Measurements from ENCODE around the gene UROC1.

The UROC1 gene

DNA sequence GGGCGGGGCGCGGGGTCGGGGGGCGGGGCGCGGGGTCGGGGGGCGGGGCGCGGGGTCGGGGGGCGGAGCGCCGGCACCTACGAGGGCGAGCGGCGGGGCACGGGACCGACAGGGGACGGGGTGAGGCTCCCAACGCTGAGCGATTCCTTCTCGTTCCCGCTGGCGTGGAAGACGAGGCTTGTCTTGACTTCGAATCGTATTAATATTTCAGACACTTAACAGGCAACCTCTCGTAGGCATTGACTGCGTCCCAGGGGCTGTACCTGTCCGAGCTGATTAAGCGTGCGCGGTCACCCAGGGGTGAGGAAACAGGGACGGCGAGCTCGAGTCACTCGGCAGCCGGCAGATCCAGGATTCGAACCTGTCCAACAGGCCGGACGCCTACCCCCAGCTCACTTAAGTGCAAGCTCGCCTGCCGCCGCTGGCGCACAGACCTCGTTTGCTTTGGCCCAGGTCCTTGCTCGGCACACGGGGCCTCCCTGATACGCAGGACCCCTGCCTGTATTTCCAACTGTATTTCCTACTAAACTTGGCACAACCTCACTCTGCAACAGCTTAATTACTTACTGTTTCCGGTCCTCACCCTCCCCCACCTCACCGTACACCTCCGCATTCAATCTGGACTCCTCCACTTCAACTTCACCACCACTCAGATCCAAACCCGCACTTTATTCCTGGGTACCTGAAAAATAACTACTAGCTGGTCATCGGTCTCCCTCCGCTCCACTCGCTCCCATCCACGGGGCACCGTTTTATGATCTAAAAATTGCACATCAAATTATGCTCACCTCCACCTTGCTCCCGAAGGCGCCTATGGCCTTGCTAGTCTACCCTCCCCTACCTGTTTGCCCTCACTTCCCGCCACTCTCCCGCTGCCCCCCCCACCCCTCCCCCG, 41.2 kb downstream of the UROC1 start:
- no peak for DNase-seq

- peak; percentile 95 for DNase-seq
Measured at GRCh38 chr3:126475413-126476114, 42.0 kb downstream of the UROC1 start, which contains the start of gene ZXDC. ZXDC (minus strand) TSS chr3:126475891; CDS start chr3:126475865, 26 bp downstream.

- DNase-seq: peak; percentile 28
Measured at GRCh38 chr3:126474498-126475412, 42.8 kb downstream of the UROC1 start.

GRCh38 chr3:126473292-126474168, 44.0 kb downstream of the UROC1 start:
- no peak for DNase-seq

- peak; percentile 75 for DNase-seq
Measured at GRCh38 chr3:126472277-126473006, 45.1 kb downstream of the UROC1 start.

GRCh38 chr3:126469479-126469878, 48.1 kb downstream of the UROC1 start:
- no peak for DNase-seq

GRCh38 chr3:126468028-126468891, 49.3 kb downstream of the UROC1 start:
- no peak for DNase-seq

DNA sequence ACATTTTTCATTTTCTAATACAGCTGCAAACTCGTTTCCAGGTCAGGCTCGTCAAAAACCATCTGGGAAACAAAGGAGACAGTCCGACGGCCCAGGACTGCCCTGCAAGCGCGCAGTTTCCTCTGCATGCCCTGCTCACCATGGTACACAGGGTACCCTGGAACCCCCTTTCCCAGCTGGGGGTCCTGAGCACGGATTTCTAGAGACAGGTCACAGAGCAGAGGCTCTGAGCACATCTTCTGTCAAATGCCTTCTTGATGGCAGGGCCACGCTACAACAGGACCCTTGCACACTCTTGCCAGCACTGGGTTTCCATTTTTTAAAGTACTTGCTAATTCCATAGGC, 50.0 kb downstream of the UROC1 start:
- no peak for DNase-seq

DNA sequence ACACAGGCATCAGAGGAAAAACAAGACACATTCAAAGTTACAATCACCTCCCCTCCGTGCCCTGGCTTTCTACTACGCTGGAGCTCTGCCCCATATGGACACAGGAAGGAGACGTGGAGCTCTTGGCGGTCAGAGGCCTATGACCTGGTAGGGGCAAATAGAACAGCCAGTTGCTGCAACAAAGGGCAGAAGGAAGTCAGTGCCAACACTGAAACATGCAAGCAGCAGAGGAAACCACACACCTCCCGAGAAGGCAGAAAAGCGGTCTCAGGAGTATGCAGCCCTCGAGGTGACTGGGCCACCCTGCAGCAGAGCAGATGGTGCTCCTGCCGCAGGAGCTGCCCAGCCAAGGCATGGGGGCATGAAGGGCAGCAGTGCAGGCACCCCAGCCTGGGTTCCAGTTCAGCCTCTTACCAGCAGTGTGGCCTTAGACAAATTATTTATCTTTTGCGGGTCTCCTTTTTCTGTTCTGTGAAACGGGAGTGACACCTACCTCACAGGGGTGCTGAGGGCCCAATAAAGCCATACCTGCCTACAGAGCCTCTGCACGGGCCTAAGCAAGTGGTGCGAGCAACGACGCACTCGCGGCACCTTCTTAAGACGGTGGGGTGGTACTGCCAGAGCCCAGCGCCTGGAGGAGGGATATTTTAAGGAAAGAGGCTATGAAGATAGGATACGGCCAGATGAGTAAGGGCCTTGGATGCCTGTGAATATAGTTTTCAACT, 50.5 kb downstream of the UROC1 start:
- no peak for DNase-seq

- DNase-seq: no peak
Measured at GRCh38 chr3:126465928-126466544, 51.5 kb downstream of the UROC1 start.

GRCh38 chr3:126464997-126465396, 52.6 kb downstream of the UROC1 start:
- DNase-seq: no peak

- DNase-seq: no peak
Measured at GRCh38 chr3:126464494-126464893, 53.1 kb downstream of the UROC1 start.

GRCh38 chr3:126464093-126464492, 53.5 kb downstream of the UROC1 start:
- no peak for DNase-seq

GRCh38 chr3:126463521-126463920, 54.1 kb downstream of the UROC1 start:
- DNase-seq: no peak

DNA sequence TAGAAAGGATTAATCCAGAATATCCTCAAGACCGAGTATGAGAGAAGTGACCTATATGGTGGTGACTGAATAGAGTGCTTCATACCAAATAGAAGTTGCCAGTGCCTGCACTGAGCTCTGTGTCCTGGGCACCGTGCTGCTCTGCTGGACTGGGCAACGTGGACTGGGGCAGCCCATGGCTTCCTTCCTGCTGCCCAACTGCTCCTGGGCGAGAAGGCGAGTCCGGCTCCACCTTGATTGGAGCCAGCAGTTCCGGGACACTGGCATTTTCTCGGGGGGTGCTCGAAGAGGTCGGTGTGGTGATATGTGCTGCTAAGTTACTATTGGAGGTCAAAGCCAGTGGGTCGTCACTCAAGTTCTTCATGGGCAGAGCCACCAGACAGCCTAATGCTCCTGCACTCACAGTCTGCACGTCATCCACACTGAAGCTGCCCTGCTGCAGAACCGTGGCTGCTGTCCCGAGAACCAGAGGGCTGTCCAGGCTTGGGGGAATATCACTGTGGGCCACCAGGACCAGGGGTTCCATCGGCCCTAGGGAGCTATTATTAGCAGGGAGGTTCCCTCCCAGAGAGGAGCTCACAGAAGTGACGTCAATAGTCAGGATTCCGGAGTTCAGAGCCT, 56.0 kb downstream of the UROC1 start:
- no peak for DNase-seq

GRCh38 chr3:126460381-126460780, 57.2 kb downstream of the UROC1 start:
- no peak for DNase-seq

DNA sequence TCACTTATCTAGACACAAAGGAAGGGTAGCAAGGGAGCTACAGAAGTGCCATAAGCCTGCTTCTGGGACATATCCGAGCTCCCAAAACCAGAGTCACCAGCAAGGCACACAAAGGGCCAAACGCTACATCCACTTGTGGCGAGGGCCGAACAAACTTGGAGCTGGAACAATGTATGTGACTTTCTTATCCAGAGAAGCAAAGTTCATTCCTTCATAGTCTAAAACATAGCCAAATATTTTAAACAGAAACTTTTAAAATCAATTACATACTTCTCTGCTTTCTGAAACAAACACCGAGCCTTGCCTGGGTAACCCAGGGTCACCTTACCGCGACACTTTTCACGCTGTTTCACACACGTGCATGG, 57.8 kb downstream of the UROC1 start:
- no peak for DNase-seq

DNA sequence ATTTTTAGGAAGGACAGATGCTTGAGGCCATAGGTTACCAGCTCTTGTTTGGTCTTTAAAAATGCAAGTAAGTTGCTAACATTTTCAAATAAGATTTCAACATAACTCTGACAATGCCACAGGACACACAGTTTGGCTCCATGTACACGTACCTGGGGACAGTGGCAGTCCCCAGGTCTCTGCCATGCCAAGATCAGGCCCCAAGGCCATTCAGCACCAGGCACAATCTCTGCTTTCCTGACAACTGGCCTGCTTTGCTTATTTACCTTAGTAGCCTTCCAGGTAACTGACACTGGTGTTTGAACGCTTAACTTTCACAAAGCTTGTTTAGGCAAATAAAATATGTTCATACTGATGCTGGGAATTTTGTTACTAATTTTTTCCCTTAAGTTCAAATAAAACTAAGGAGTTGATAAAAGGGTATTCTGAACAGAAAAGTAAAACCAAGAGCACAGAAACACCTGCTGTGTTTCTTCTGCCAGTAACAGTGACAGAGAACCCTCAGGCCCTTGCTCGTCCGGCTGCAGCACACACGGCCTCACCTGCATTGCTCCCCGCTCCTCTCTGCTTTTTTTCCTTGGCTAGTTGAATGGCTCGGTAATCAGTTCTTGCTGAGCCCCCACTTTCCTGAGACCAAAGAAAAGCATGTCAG, 58.3 kb downstream of the UROC1 start:
- no peak for DNase-seq

All from CD4-positive, alpha-beta T cell treated with Interferon gamma for 1 hour (primary cell).